Measurements from ENCODE around the gene KRTAP5-8.

The KRTAP5-8 gene

GRCh38 chr11:71545405-71545966 lies 7.7 kb downstream of the KRTAP5-8 start:
- H3K4me3 ChIP-seq (ENCODE audit: low read depth, low read length), result no peak overlapping the region
- in situ Hi-C loops (cut with HindIII; ENCODE audit: low sequenced_read_pairs), result loop anchor here (5.0 kb wide), 1 partner anchor 38 kb away; no protein-coding TSS in a partner anchor
- no peak for TF ChIP-seq CTCF (IDR thresholded peaks at IDR 0.05; ENCODE audit: low read depth, low read length, missing control alignments)
- no peak for DNase-seq (ENCODE audit: low read depth)

GRCh38 chr11:71548120-71548519 lies 10.3 kb downstream of the KRTAP5-8 start, which contains the start of gene KRTAP5-9:
Gene KRTAP5-9, plus strand, starts transcription at chr11:71548420. Its CDS starts 238 bp downstream, at chr11:71548658.
- TF ChIP-seq CTCF (IDR thresholded peaks at IDR 0.05; ENCODE audit: low read depth, low read length, missing control alignments), result no peak
- H3K4me3 ChIP-seq (ENCODE audit: low read depth, low read length), result no peak within 1 kb of the TSS
- no peak for DNase-seq (ENCODE audit: low read depth)
- in situ Hi-C loops (cut with HindIII; ENCODE audit: low sequenced_read_pairs), result loop anchor here (5.0 kb wide), 1 partner anchor 41 kb away; no protein-coding TSS in a partner anchor

- no peak overlapping the region for H3K4me3 ChIP-seq (ENCODE audit: low read depth, low read length)
- no peak for DNase-seq (ENCODE audit: low read depth)
- in situ Hi-C loops (cut with HindIII; ENCODE audit: low sequenced_read_pairs), result loop anchor here (5.0 kb wide), 1 partner anchor 41 kb away; no protein-coding TSS in a partner anchor
- no peak for TF ChIP-seq CTCF (IDR thresholded peaks at IDR 0.05; ENCODE audit: low read depth, low read length, missing control alignments)
These were observed 10.9 kb downstream of the KRTAP5-8 start for GRCh38 chr11:71548716-71549151.

GRCh38 chr11:71551711-71552110 lies 13.9 kb downstream of the KRTAP5-8 start:
- H3K4me3 ChIP-seq (ENCODE audit: low read depth, low read length), result no peak overlapping the region
- in situ Hi-C loops (cut with HindIII; ENCODE audit: low sequenced_read_pairs), result no loop called here
- no peak for TF ChIP-seq CTCF (IDR thresholded peaks at IDR 0.05; ENCODE audit: low read depth, low read length, missing control alignments)
- DNase-seq (ENCODE audit: low read depth), result no peak

- in situ Hi-C loops (cut with HindIII; ENCODE audit: low sequenced_read_pairs), result no loop called here
- H3K4me3 ChIP-seq (ENCODE audit: low read depth, low read length), result no peak overlapping the region
- DNase-seq (ENCODE audit: low read depth), result no peak
- TF ChIP-seq CTCF (IDR thresholded peaks at IDR 0.05; ENCODE audit: low read depth, low read length, missing control alignments), result no peak
These were observed 17.2 kb downstream of the KRTAP5-8 start for GRCh38 chr11:71554996-71555395.

GRCh38 chr11:71555508-71555907 lies 17.7 kb downstream of the KRTAP5-8 start:
- in situ Hi-C loops (cut with HindIII; ENCODE audit: low sequenced_read_pairs), result no loop called here
- no peak overlapping the region for H3K4me3 ChIP-seq (ENCODE audit: low read depth, low read length)
- no peak for TF ChIP-seq CTCF (IDR thresholded peaks at IDR 0.05; ENCODE audit: low read depth, low read length, missing control alignments)
- no peak for DNase-seq (ENCODE audit: low read depth)

All from astrocyte of the cerebellum (primary cell).